ENCODE measurements around the gene AP1M1.
"Not testable (repeated sequence)": the region's sequence is repeated elsewhere in the genome, so short reads cannot be mapped to it uniquely, and the experiment has no call there.

AP1M1 gene

GRCh38 chr19:16281743-16282142, 84.0 kb downstream of the AP1M1 start:
- in situ Hi-C loops (cut with HindIII; ENCODE audit: low sequenced_read_pairs) = loop anchor here (10.0 kb wide), 1 partner anchor 113 kb away; no protein-coding TSS in a partner anchor
- no peak for DNase-seq (ENCODE audit: low read depth)
- TF ChIP-seq CTCF (IDR thresholded peaks at IDR 0.05; ENCODE audit: low read depth, low read length, missing control alignments) = no peak
- H3K4me3 ChIP-seq (ENCODE audit: low read depth, low read length) = no peak overlapping the region

- no peak overlapping the region for H3K4me3 ChIP-seq (ENCODE audit: low read depth, low read length)
- TF ChIP-seq CTCF (IDR thresholded peaks at IDR 0.05; ENCODE audit: low read depth, low read length, missing control alignments) = no peak
- in situ Hi-C loops (cut with HindIII; ENCODE audit: low sequenced_read_pairs) = loop anchor here (10.0 kb wide), 1 partner anchor 111 kb away; no protein-coding TSS in a partner anchor
- DNase-seq (ENCODE audit: low read depth) = peak; percentile 26
Measured at GRCh38 chr19:16283210-16284061, 85.7 kb downstream of the AP1M1 start.

- H3K4me3 ChIP-seq (ENCODE audit: low read depth, low read length) = no peak overlapping the region
- TF ChIP-seq CTCF (IDR thresholded peaks at IDR 0.05; ENCODE audit: low read depth, low read length, missing control alignments) = no peak
- DNase-seq (ENCODE audit: low read depth) = no peak
- in situ Hi-C loops (cut with HindIII; ENCODE audit: low sequenced_read_pairs) = loop anchor here (10.0 kb wide), 1 partner anchor 110 kb away; no protein-coding TSS in a partner anchor
Measured at GRCh38 chr19:16284505-16284904, 86.8 kb downstream of the AP1M1 start.

GRCh38 chr19:16285079-16285478, 87.4 kb downstream of the AP1M1 start:
- in situ Hi-C loops (cut with HindIII; ENCODE audit: low sequenced_read_pairs) = loop anchor here (5.0 to 10.0 kb wide), 2 partner anchors 87 to 110 kb away; no protein-coding TSS in a partner anchor

GRCh38 chr19:16285769-16286498, 88.2 kb downstream of the AP1M1 start:
- peak; percentile 56 for DNase-seq (ENCODE audit: low read depth)
- no peak overlapping the region for H3K4me3 ChIP-seq (ENCODE audit: low read depth, low read length)
- in situ Hi-C loops (cut with HindIII; ENCODE audit: low sequenced_read_pairs) = loop anchor here (5.0 to 10.0 kb wide), 2 partner anchors 86 to 109 kb away; no protein-coding TSS in a partner anchor
- TF ChIP-seq CTCF (IDR thresholded peaks at IDR 0.05; ENCODE audit: low read depth, low read length, missing control alignments) = no peak

More at GRCh38 chr19:16285079-16285478, 87.4 kb downstream of the AP1M1 start:
- H3K4me3 ChIP-seq (ENCODE audit: low read depth, low read length); DNase-seq (ENCODE audit: low read depth): not testable (repeated sequence)

GRCh38 chr19:16288544-16288943, 90.8 kb downstream of the AP1M1 start:
- no peak overlapping the region for H3K4me3 ChIP-seq (ENCODE audit: low read depth, low read length)
- TF ChIP-seq CTCF (IDR thresholded peaks at IDR 0.05; ENCODE audit: low read depth, low read length, missing control alignments) = no peak
- no peak for DNase-seq (ENCODE audit: low read depth)
- in situ Hi-C loops (cut with HindIII; ENCODE audit: low sequenced_read_pairs) = loop anchor here (5.0 to 10.0 kb wide), 2 partner anchors 84 to 106 kb away; no protein-coding TSS in a partner anchor
